ENCODE measurements around the gene ELOB. TPM values are rescaled to one million over a fixed set of nuclear protein-coding genes. Genes with fewer than 3 reads are reported as not detected.

ELOB gene
- total and polyA plus RNA-seq, 2 donors (not counting 1 experiment from before 2014, with no cell fraction given): 124 to 436 TPM

DNA sequence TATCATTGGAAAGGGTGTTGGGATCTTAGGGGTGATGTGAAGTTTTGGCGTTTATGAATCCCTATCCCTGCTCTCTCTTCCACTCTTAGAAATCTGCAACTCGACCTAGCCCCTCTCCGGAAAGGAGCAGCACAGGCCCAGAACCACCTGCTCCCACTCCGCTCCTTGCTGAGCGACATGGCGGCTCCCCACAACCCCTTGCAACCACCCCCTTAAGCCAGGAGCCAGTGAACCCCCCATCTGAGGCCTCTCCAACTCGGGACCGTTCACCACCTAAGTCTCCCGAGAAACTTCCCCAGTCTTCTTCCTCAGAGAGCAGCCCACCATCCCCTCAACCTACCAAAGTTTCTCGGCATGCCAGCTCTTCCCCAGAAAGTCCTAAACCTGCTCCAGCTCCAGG, 15.6 kb downstream of the ELOB start:
- Histone ChIP-seq H3K4me1 (ENCODE audit: control insufficient read depth, extremely low read depth, insufficient read depth, low read length) (no peaks in the 10 kb centered on the region), H3K27ac (ENCODE audit: insufficient read depth, low read length) (no peak overlapping the region), H3K27me3 (ENCODE audit: control insufficient read depth, insufficient read depth, low read length) (no peaks in the 10 kb centered on the region), H3K9me3 (ENCODE audit: control insufficient read depth, insufficient read depth, low read depth, low read length) (no peaks in the 10 kb centered on the region), H3K9ac (ENCODE audit: insufficient read depth, low read length) (no peak overlapping the region), H3K4me3 (replicated peaks in 1 of 4; ENCODE audit: control extremely low read depth in 1 of 4, insufficient read depth in 1 of 4, low read depth in 3 of 4, low read length in 4 of 4) (no peak overlapping the region), H3K4me2 (ENCODE audit: extremely low read depth, insufficient read depth, low read length) (no peak overlapping the region), H2AFZ (ENCODE audit: low read length) (no peak overlapping the region), H3K36me3 (ENCODE audit: control insufficient read depth, insufficient read depth, low read length) (peaks cover 60% of the 10 kb centered on the region), H4K20me1 (ENCODE audit: control insufficient read depth, extremely low read depth, insufficient read depth, low read length) (peaks cover 5% of the 10 kb centered on the region), H3K79me2 (ENCODE audit: control insufficient read depth, insufficient read depth, low read length) (peaks cover 90% of the 10 kb centered on the region)
- no peak for DNase-seq (ENCODE audit: low read depth in 2 of 2)
- TF ChIP-seq EZH2 (IDR thresholded peaks at IDR 0.05; ENCODE audit: low read length, missing control alignments): no peak
- TF ChIP-seq, protein P1, sequence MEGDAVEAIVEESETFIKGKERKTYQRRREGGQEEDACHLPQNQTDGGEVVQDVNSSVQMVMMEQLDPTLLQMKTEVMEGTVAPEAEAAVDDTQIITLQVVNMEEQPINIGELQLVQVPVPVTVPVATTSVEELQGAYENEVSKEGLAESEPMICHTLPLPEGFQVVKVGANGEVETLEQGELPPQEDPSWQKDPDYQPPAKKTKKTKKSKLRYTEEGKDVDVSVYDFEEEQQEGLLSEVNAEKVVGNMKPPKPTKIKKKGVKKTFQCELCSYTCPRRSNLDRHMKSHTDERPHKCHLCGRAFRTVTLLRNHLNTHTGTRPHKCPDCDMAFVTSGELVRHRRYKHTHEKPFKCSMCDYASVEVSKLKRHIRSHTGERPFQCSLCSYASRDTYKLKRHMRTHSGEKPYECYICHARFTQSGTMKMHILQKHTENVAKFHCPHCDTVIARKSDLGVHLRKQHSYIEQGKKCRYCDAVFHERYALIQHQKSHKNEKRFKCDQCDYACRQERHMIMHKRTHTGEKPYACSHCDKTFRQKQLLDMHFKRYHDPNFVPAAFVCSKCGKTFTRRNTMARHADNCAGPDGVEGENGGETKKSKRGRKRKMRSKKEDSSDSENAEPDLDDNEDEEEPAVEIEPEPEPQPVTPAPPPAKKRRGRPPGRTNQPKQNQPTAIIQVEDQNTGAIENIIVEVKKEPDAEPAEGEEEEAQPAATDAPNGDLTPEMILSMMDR (conservative IDR thresholded peaks at IDR 0.05 in 1 of 2, IDR thresholded peaks at IDR 0.05 in 1 of 2; ENCODE audit: low read depth in 1 of 2, low read length in 2 of 2): no peak

GRCh38 chr16:2757344-2757743, 19.7 kb downstream of the ELOB start:
- H3K79me2 ChIP-seq (ENCODE audit: control insufficient read depth, insufficient read depth, low read length): peaks cover 88% of the 10 kb centered on the region
- DNase-seq (ENCODE audit: low read depth in 2 of 2): no peak
- no peak overlapping the region for H3K9ac ChIP-seq (ENCODE audit: insufficient read depth, low read length)
- H3K27me3 ChIP-seq (ENCODE audit: control insufficient read depth, insufficient read depth, low read length): no peaks in the 10 kb centered on the region
- no peak for TF ChIP-seq EZH2 (IDR thresholded peaks at IDR 0.05; ENCODE audit: low read length, missing control alignments)
- TF ChIP-seq, protein P1 (conservative IDR thresholded peaks at IDR 0.05 in 1 of 2, IDR thresholded peaks at IDR 0.05 in 1 of 2; ENCODE audit: low read depth in 1 of 2, low read length in 2 of 2): no peak
- H4K20me1 ChIP-seq (ENCODE audit: control insufficient read depth, extremely low read depth, insufficient read depth, low read length): peaks cover 10% of the 10 kb centered on the region
- no peak overlapping the region for H3K4me3 ChIP-seq (replicated peaks in 1 of 4; ENCODE audit: control extremely low read depth in 1 of 4, insufficient read depth in 1 of 4, low read depth in 3 of 4, low read length in 4 of 4)
- no peaks in the 10 kb centered on the region for H3K4me1 ChIP-seq (ENCODE audit: control insufficient read depth, extremely low read depth, insufficient read depth, low read length)
- no peak overlapping the region for H3K27ac ChIP-seq (ENCODE audit: insufficient read depth, low read length)
- H3K9me3 ChIP-seq (ENCODE audit: control insufficient read depth, insufficient read depth, low read depth, low read length): no peaks in the 10 kb centered on the region
- H2AFZ ChIP-seq (ENCODE audit: low read length): no peak overlapping the region
- no peak overlapping the region for H3K4me2 ChIP-seq (ENCODE audit: extremely low read depth, insufficient read depth, low read length)
- H3K36me3 ChIP-seq (ENCODE audit: control insufficient read depth, insufficient read depth, low read length): peaks cover 33% of the 10 kb centered on the region

DNA sequence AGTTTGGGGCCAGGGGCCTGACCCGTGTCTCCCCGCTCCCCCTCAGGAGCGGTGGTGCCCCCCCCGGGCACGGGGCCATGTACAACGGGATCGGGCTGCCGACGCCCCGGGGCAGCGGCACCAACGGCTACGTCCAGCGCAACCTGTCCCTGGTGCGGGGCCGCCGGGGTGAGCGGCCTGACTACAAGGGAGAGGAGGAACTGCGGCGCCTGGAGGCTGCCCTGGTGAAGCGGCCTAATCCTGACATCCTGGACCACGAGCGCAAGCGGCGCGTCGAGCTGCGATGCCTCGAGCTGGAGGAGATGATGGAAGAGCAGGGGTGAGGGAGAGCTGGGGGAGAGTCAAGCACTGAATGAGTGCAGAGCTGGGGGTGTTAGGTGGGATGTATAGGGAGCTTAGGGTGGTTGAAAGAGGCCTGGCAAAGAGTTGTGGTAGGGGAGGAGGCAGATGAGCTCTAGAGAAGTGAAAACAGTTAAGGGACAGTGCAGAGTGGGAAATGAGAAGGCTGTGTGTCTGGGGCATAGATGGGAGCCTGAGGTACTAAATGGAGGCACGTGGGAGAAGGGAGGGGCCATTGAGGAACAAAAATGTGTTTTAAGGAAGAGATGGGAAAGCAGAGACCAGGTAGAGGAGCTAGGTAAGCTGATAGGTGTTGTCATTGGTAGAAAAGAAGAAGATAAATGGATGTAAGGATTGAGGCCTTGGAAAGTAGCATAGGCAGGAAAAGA, 20.6 kb downstream of the ELOB start:
- Histone ChIP-seq H3K36me3 (ENCODE audit: control insufficient read depth, insufficient read depth, low read length) (peaks cover 24% of the 10 kb centered on the region), H3K4me1 (ENCODE audit: control insufficient read depth, extremely low read depth, insufficient read depth, low read length) (no peaks in the 10 kb centered on the region), H3K27ac (ENCODE audit: insufficient read depth, low read length) (no peak overlapping the region), H4K20me1 (ENCODE audit: control insufficient read depth, extremely low read depth, insufficient read depth, low read length) (peaks cover 10% of the 10 kb centered on the region), H3K4me2 (ENCODE audit: extremely low read depth, insufficient read depth, low read length) (no peak overlapping the region), H3K9ac (ENCODE audit: insufficient read depth, low read length) (no peak overlapping the region), H3K79me2 (ENCODE audit: control insufficient read depth, insufficient read depth, low read length) (peaks cover 80% of the 10 kb centered on the region), H2AFZ (ENCODE audit: low read length) (no peak overlapping the region), H3K27me3 (ENCODE audit: control insufficient read depth, insufficient read depth, low read length) (no peaks in the 10 kb centered on the region), H3K4me3 (replicated peaks in 1 of 4; ENCODE audit: control extremely low read depth in 1 of 4, insufficient read depth in 1 of 4, low read depth in 3 of 4, low read length in 4 of 4) (no peak overlapping the region), H3K9me3 (ENCODE audit: control insufficient read depth, insufficient read depth, low read depth, low read length) (no peaks in the 10 kb centered on the region)
- TF ChIP-seq, protein P1 (conservative IDR thresholded peaks at IDR 0.05 in 1 of 2, IDR thresholded peaks at IDR 0.05 in 1 of 2; ENCODE audit: low read depth in 1 of 2, low read length in 2 of 2): no peak
- no peak for TF ChIP-seq EZH2 (IDR thresholded peaks at IDR 0.05; ENCODE audit: low read length, missing control alignments)
- no peak for DNase-seq (ENCODE audit: low read depth in 2 of 2)

All from fibroblast of lung (primary cell).